Neural progenitor cell (in vitro differentiated cells): Measurements from ENCODE around the gene BRIX1. TPM values are rescaled to one million over a fixed set of nuclear protein-coding genes. Genes with fewer than 3 reads are reported as not detected.

Experiments
- DNase-seq: peaks from one replicate; pipeline ENCODE4 v3.0.0-alpha.2; 2016; ENCODE audit warnings: low spot score
- H2AFZ ChIP-seq: fragments of 200-600 bp; sonication (generic); replicated peaks from 2 replicates; pipeline ENCODE4 v1.6.1; 2016; ENCODE audit warnings: antibody characterized with exemption
- H3F3A ChIP-seq: fragments of 200-600 bp; sonication (generic); 2 replicates; pipeline ENCODE4 v1.6.1; 2016; ENCODE audit warnings: antibody characterized with exemption, low read depth
- H3K27ac ChIP-seq: fragments of 200-600 bp; sonication (generic); 2 replicates; pipeline ENCODE4 v1.5.1; 2016; ENCODE audit warnings: mild to moderate bottlenecking
- H3K27me3 ChIP-seq: fragments of 200-600 bp; sonication (generic); 2 replicates; pipeline ENCODE4 v1.6.1; 2016; ENCODE audit warnings: mild to moderate bottlenecking, moderate library complexity
- H3K36me3 ChIP-seq: fragments of 200-600 bp; sonication (generic); 2 replicates; pipeline ENCODE4 v1.5.1; 2016
- H3K4me1 ChIP-seq: fragments of 200-600 bp; sonication (generic); 2 replicates; pipeline ENCODE4 v1.6.1; 2016; ENCODE audit warnings: mixed run types
- H3K4me2 ChIP-seq: fragments of 200-600 bp; sonication (generic); 2 replicates; pipeline ENCODE4 v1.6.1; 2016
- H3K4me3 ChIP-seq: fragments of 200-600 bp; sonication (generic); 2 replicates; pipeline ENCODE4 v1.5.1; 2016
- H3K79me2 ChIP-seq: fragments of 200-600 bp; sonication (generic); 2 replicates; pipeline ENCODE4 v1.6.1; 2016; ENCODE audit warnings: low read depth
- H3K9ac ChIP-seq: fragments of 200-600 bp; sonication (generic); 2 replicates; pipeline ENCODE4 v1.6.1; 2016
- H3K9me3 ChIP-seq: fragments of 200-600 bp; sonication (generic); 2 replicates; pipeline ENCODE4 v1.5.1; 2016; ENCODE audit warnings: low read depth
- H4K20me1 ChIP-seq: fragments of 200-600 bp; sonication (generic); 2 replicates; pipeline ENCODE4 v1.6.1; 2016; ENCODE audit warnings: low read depth
- H3K27ac Mint-ChIP-seq: 3 replicates; pipeline ENCODE4 v1.8.0; 2021; ENCODE audit warnings: mixed read lengths
- H3K27me3 Mint-ChIP-seq: 2 replicates; pipeline ENCODE4 v1.8.0; 2022; ENCODE audit warnings: low read depth, mild to moderate bottlenecking, inconsistent platforms, moderate library complexity, mixed read lengths; ENCODE audit not compliant: insufficient read depth
- H3K36me3 Mint-ChIP-seq: 3 replicates; pipeline ENCODE4 v1.8.0; 2021; ENCODE audit warnings: mixed read lengths
- H3K4me1 Mint-ChIP-seq: 3 replicates; pipeline ENCODE4 v1.8.0; 2021; ENCODE audit warnings: mixed read lengths
- H3K4me3 Mint-ChIP-seq: 3 replicates; pipeline ENCODE4 v1.8.0; 2021; ENCODE audit warnings: mild to moderate bottlenecking, moderate library complexity, mixed read lengths
- H3K9me3 Mint-ChIP-seq: 3 replicates; pipeline ENCODE4 v1.8.0; 2020; ENCODE audit warnings: mixed read lengths
- CTCF ChIP-seq: fragments of 200-600 bp; sonication (generic); IDR thresholded peaks from 2 replicates; pipeline ENCODE4 v1.5.1; 2017; ENCODE audit warnings: antibody characterized with exemption, mild to moderate bottlenecking
- EZH2 ChIP-seq: fragments of 200-600 bp; sonication (generic); IDR thresholded peaks from 2 replicates; pipeline ENCODE4 v1.6.1; 2017; ENCODE audit warnings: antibody characterized with exemption, mild to moderate bottlenecking, moderate library complexity
- EZH2phosphoT487 ChIP-seq: fragments of 200-600 bp; sonication (generic); IDR thresholded peaks from 2 replicates; pipeline ENCODE4 v1.6.1; 2017; ENCODE audit warnings: antibody characterized with exemption
- total RNA-seq: library from RNA; depleted of rRNA; stranded (reverse); fragments of >200 nt; gene quantifications from 2 replicates; pipeline ENCODE4 v1.2.3, GENCODE V29; 2015; ENCODE audit warnings: low replicate concordance

BRIX1 gene
- total RNA-seq, 1 donor from 2014 or later = 61.2 TPM

- peaks cover 39% of the 10 kb centered on the region for H3F3A ChIP-seq
- H3K4me3 ChIP-seq = peak overlapping the region; percentile 75
- peaks cover 15% of the 10 kb centered on the region for H4K20me1 ChIP-seq
- H3K36me3 Mint-ChIP-seq = peaks cover 10% of the 10 kb centered on the region
- H3K4me1 ChIP-seq = peaks cover 13% of the 10 kb centered on the region
- H3K27me3 ChIP-seq = no peaks in the 10 kb centered on the region
- H2AFZ ChIP-seq = no peak overlapping the region
- peaks cover 56% of the 10 kb centered on the region for H3K79me2 ChIP-seq
- no peaks in the 10 kb centered on the region for H3K9me3 ChIP-seq
- TF ChIP-seq EZH2phosphoT487 (no peak), EZH2 (no peak), CTCF (no peak)
- peak overlapping the region; percentile 98 for H3K4me3 Mint-ChIP-seq
- peak overlapping the region; percentile 53 for H3K9ac ChIP-seq
- H3K27ac Mint-ChIP-seq = peak overlapping the region; percentile 1
- no peak for DNase-seq
- H3K36me3 ChIP-seq = peaks cover 12% of the 10 kb centered on the region
- H3K4me2 ChIP-seq = peak overlapping the region; percentile 95
- H3K4me1 Mint-ChIP-seq = peaks cover 20% of the 10 kb centered on the region
- no peaks in the 10 kb centered on the region for H3K9me3 Mint-ChIP-seq
- H3K27me3 Mint-ChIP-seq = peaks cover under 1% of the 10 kb centered on the region
- H3K27ac ChIP-seq = no peak overlapping the region
These were observed 15.4 kb downstream of the BRIX1 start for GRCh38 chr5:34930870-34931269.

GRCh38 chr5:34932947-34933346 is 17.4 kb downstream of the BRIX1 start:
- H3K4me3 ChIP-seq = no peak overlapping the region
- H3K36me3 Mint-ChIP-seq = peaks cover 18% of the 10 kb centered on the region
- H3K4me1 Mint-ChIP-seq = peaks cover 20% of the 10 kb centered on the region
- no peak overlapping the region for H3K27ac Mint-ChIP-seq
- no peak for DNase-seq
- no peak overlapping the region for H2AFZ ChIP-seq
- peaks cover 56% of the 10 kb centered on the region for H3K79me2 ChIP-seq
- TF ChIP-seq EZH2phosphoT487 (no peak), EZH2 (no peak), CTCF (no peak)
- no peak overlapping the region for H3K9ac ChIP-seq
- H3K9me3 Mint-ChIP-seq = no peaks in the 10 kb centered on the region
- H3K4me1 ChIP-seq = peaks cover 13% of the 10 kb centered on the region
- H4K20me1 ChIP-seq = peaks cover 15% of the 10 kb centered on the region
- H3K4me2 ChIP-seq = no peak overlapping the region
- peaks cover 2% of the 10 kb centered on the region for H3K27me3 Mint-ChIP-seq
- H3F3A ChIP-seq = peaks cover 20% of the 10 kb centered on the region
- H3K27ac ChIP-seq = no peak overlapping the region
- peaks cover 7% of the 10 kb centered on the region for H3K36me3 ChIP-seq
- H3K27me3 ChIP-seq = no peaks in the 10 kb centered on the region
- H3K4me3 Mint-ChIP-seq = no peak overlapping the region
- no peaks in the 10 kb centered on the region for H3K9me3 ChIP-seq

- no peaks in the 10 kb centered on the region for H3K27me3 ChIP-seq
- H3K79me2 ChIP-seq = no peaks in the 10 kb centered on the region
- H2AFZ ChIP-seq = no peak overlapping the region
- H3F3A ChIP-seq = no peaks in the 10 kb centered on the region
- no peaks in the 10 kb centered on the region for H3K4me1 ChIP-seq
- H3K4me3 ChIP-seq = no peak overlapping the region
- Mint-ChIP-seq H3K9me3 (no peaks in the 10 kb centered on the region), H3K4me1 (no peaks in the 10 kb centered on the region), H3K27me3 (no peaks in the 10 kb centered on the region), H3K27ac (no peak overlapping the region), H3K4me3 (no peak overlapping the region), H3K36me3 (peaks cover 27% of the 10 kb centered on the region)
- no peak overlapping the region for H3K27ac ChIP-seq
- TF ChIP-seq EZH2phosphoT487 = no peak
- no peak for TF ChIP-seq CTCF
- no peak for TF ChIP-seq EZH2
- no peak overlapping the region for H3K4me2 ChIP-seq
- H3K9me3 ChIP-seq = no peaks in the 10 kb centered on the region
- H3K9ac ChIP-seq = no peak overlapping the region
- H3K36me3 ChIP-seq = peaks cover 33% of the 10 kb centered on the region
- DNase-seq = no peak
- no peaks in the 10 kb centered on the region for H4K20me1 ChIP-seq
These were observed 26.4 kb downstream of the BRIX1 start for GRCh38 chr5:34941936-34942335.
